NCI-H748 (cell line): ENCODE data around the gene LIF.
A peak's percentile ranks its signal among the peaks of the same experiment; 100 is the strongest.
"Not testable (repeated sequence)": the region's sequence is repeated elsewhere in the genome, so short reads cannot be mapped to it uniquely, and the experiment has no call there.

Experiments
- DNase-seq: peaks from one replicate; lab custom pipeline; 2025; ENCODE audit not compliant: unreplicated experiment; lab: John Stamatoyannopoulos, UW

Gene LIF

GRCh38 chr22:30227438-30228228 lies 18.9 kb downstream of the LIF start:
- DNase-seq: no peak

- DNase-seq: no peak
Observed at GRCh38 chr22:30226192-30226832, 20.2 kb downstream of the LIF start.

- no peak for DNase-seq
Observed at GRCh38 chr22:30225220-30225927, 21.2 kb downstream of the LIF start.

- DNase-seq: no peak
Observed at GRCh38 chr22:30224161-30224857, 22.2 kb downstream of the LIF start.

- no peak for DNase-seq
Observed at GRCh38 chr22:30223303-30223702, 23.3 kb downstream of the LIF start.

GRCh38 chr22:30222321-30222720 lies 24.2 kb downstream of the LIF start:
- no peak for DNase-seq

GRCh38 chr22:30221121-30221992 lies 25.2 kb downstream of the LIF start:
- no peak for DNase-seq

GRCh38 chr22:30220338-30221012 lies 26.1 kb downstream of the LIF start:
- DNase-seq: no peak

- no peak for DNase-seq
Observed at GRCh38 chr22:30219668-30220278, 26.8 kb downstream of the LIF start.

GRCh38 chr22:30219049-30219654 lies 27.4 kb downstream of the LIF start:
- DNase-seq: no peak

GRCh38 chr22:30217698-30218560 lies 28.6 kb downstream of the LIF start:
- no peak for DNase-seq

GRCh38 chr22:30216710-30217109 lies 29.8 kb downstream of the LIF start:
- DNase-seq: no peak

- DNase-seq: not testable (repeated sequence)
Observed at GRCh38 chr22:30216272-30216671, 30.3 kb downstream of the LIF start.

GRCh38 chr22:30214703-30215407 lies 31.7 kb downstream of the LIF start:
- peak; percentile 39 for DNase-seq

GRCh38 chr22:30212996-30213441 lies 33.5 kb downstream of the LIF start:
- no peak for DNase-seq

- DNase-seq: peak; percentile 49
Observed at GRCh38 chr22:30212363-30212995, 34.1 kb downstream of the LIF start.
